Heart left ventricle (tissue), 13 donors: ENCODE results near the gene PNMA5.
"Not testable (repeated sequence)": the region's sequence is repeated elsewhere in the genome, so short reads cannot be mapped to it uniquely, and the experiment has no call there.

Source experiments
- CTCF ChIP-seq, 12 donors: fragments of 200-600 bp; sonication (generic) in 4 of 12; IDR thresholded peaks; one replicate each; pipeline versions ENCODE4 v1.5.0 to v1.8.0; 2018 to 2022; ENCODE audit warnings: antibody characterized with exemption in 12 of 12, mild to moderate bottlenecking in 5 of 12
- POLR2A ChIP-seq, 2 donors: fragments of 450-650 bp; IDR thresholded peaks; one replicate each; pipeline ENCODE4 v1.6.1; 2017; ENCODE audit warnings: antibody characterized with exemption in 2 of 2, mild to moderate bottlenecking in 2 of 2, moderate library complexity in 2 of 2
- donor health status: ischemic (EF 13 %, LVEDD 7.1; RV severe dilation, severe dysfunction).
- donor health status: DM: no; HTN: yes; CAD: no.
- donor health status: DM: no; HTN: no; CAD: no.
- donor health status: ischemic (EF 25% LVEDD 6.9; RV normal size, moderate dysfunction).
- donor health status: ischemic (EF 25% LVEDD 5.7; RV mildly dilated, moderate dysfunction).
- donor health status: ischemic (EF 35%, LVEDD 5.7; RV mildly dilated, moderate dysfunction).
- donor health status: nonischemic (EF 11% LVEDD 7.7; RV severe dilation, severe dysfunction).
- donor health status: DM: yes; HTN: yes; CAD: no.
- donor health status: PGD.
- donor health status: ischemic (EF 29% LVEDD 5.4; RV normal size, mild dysfunction).
- donor health status: nonischemic (EF 23%, LVEDD 6.1; RV moderate dilation, normal function).

GRCh38 chrX:153002182-153002581 is 8.3 kb upstream of the PNMA5 start:
- not testable (repeated sequence) for TF ChIP-seq CTCF, POLR2A (IDR thresholded peaks at IDR 0.05)
